Adipose tissue (tissue), 3 donors: ENCODE results near the gene SUN5. TPM values are rescaled to one million over a fixed set of nuclear protein-coding genes. Genes with fewer than 3 reads are reported as not detected.
"Not testable (repeated sequence)": the region's sequence is repeated elsewhere in the genome, so short reads cannot be mapped to it uniquely, and the experiment has no call there.

ENCODE experiments used
- H3K27ac ChIP-seq: one replicate; pipeline ENCODE4 v1.5.1; 2013; ENCODE audit warnings: low read depth, low read length
- WGBS, 3 donors: extraction: QIAGEN DNeasy Blood & Tissue Kit; methylation state at CpG; one replicate each; pipeline ENCODE4 v1.1.7; 2013; 5-methylcytosine and 5-hydroxymethylcytosine counted together
- polyA plus RNA-seq, 3 donors: library from polyadenylated mRNA; stranded (reverse); fragments of 200-250 nt; gene quantifications; one replicate each; pipeline ENCODE4 v1.2.3, GENCODE V29; 2013
- donor health status: healthy with polysubstance abuse.
- donor health status: Bipolar disorder and iron deficiency.
- donor health status: healthy.

Gene SUN5
- polyA plus RNA-seq, 3 donors, result not detected

DNA sequence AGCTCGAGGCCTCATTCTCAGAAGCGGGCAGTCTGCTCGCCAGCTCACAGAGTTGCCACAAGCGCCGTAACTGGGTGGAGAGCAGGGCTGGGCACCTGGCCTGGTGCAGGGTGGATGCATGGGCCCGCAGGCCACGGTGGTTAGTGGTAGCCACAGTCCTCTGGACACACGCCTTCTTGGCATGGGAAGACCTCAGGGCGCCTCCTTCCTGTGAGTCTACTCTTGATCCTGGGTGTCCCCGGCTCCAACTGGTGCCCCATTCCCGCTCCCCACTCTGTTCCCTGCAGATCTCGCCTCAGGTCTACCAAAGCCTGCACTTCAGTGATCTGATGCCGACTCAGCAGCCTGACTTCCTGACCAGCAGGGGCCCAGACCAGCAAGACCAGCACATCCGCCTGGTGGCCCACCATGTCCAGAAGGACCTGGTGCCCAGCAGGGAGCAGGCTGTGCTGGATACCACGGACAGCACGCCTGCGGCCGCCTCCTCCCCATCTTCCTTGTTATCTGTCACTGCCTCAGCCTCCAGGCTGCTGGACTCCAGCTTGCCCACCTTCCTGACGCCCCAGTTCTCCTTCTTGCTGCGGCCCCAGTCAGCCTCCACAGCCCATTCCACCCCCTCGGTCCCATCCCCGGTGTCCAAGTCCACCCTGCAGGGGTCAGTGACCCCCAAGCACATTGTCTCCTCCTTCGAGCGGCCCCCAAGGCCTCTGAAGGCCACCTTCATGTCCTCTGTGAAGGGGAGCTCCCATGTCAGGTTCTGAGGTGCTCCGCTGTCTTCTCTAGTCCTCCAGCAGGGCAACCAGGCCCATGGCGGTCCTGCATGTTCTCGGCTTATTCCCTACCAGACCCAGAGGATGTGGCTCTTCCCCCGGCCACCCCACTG is 43.1 kb downstream of the SUN5 start:
- 82 to 88% (median 88%) methylated on average over 28 of the region's 28 CpGs for WGBS, 3 donors
- H3K27ac ChIP-seq, result no peak overlapping the region

GRCh38 chr20:32960222-32960518 is 44.1 kb downstream of the SUN5 start:
- no peak overlapping the region for H3K27ac ChIP-seq

- H3K27ac ChIP-seq, result no peak overlapping the region
- WGBS, 3 donors, result 85 to 92% (median 91%) methylated on average over 14 of the region's 14 CpGs
Measured at GRCh38 chr20:32959351-32960221, 44.6 kb downstream of the SUN5 start.

DNA sequence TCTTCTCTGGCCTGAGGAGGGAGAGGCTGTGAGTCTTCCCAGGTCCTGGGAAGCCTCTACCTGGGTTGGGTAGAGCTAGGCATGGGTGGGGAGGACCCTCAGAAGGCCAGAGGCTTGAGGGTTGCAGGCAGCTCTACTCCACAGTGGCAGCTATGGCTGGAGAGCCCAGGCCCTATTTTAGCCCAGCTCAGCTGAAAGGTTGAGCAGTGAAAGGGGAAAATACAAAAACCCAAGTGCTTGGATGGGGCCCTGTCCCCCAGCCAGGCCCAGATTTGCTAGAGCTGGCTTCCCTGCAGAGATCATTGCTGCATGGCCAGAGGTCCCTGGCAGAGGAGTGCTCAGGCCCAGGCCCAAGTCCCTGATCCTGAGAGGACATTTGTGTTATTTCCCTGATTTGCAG is 45.7 kb downstream of the SUN5 start:
- H3K27ac ChIP-seq, result no peak overlapping the region

GRCh38 chr20:32957459-32957858 is 46.8 kb downstream of the SUN5 start:
- H3K27ac ChIP-seq, result no peak overlapping the region
- 66 to 89% (median 79%) methylated on average over 5 of the region's 5 CpGs for WGBS, 3 donors

DNA sequence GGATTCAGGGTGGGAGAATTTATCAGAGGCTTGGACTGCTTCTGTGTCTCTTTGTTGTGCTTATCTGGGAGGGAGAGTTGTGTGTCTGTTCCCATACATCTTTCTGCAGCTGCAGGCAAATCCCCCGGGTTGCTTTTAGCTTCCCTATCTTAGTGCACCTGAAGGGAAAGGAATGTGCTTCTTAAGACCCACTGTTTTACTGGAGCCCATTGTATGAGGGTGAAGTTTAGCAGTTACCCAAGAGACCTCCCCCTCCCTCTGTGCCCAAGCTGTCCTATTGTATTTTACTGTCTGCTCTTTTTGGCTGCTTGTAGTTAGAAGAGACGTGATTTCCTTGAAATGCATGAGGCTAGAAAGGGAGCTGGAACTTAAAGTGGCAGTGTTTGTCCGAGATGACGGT is 53.7 kb downstream of the SUN5 start:
- H3K27ac ChIP-seq, result not testable (repeated sequence)
- WGBS, 3 donors, result 9 to 27% (median 19%) methylated on average over 4 of the region's 4 CpGs

- WGBS, 3 donors, result 63 to 85% (median 84%) methylated on average over 1 of the region's 1 CpG
- H3K27ac ChIP-seq, result no peak overlapping the region
Measured at GRCh38 chr20:32946629-32947028, 57.6 kb downstream of the SUN5 start.

GRCh38 chr20:32945710-32946221 is 58.5 kb downstream of the SUN5 start:
- WGBS, 3 donors, result 48 to 59% (median 51%) methylated on average over 4 of the region's 4 CpGs
- H3K27ac ChIP-seq, result no peak overlapping the region

GRCh38 chr20:32943490-32944052 is 60.7 kb downstream of the SUN5 start:
- no peak overlapping the region for H3K27ac ChIP-seq
- WGBS, 3 donors, result 79 to 83% (median 80%) methylated on average over 7 of the region's 7 CpGs

DNA sequence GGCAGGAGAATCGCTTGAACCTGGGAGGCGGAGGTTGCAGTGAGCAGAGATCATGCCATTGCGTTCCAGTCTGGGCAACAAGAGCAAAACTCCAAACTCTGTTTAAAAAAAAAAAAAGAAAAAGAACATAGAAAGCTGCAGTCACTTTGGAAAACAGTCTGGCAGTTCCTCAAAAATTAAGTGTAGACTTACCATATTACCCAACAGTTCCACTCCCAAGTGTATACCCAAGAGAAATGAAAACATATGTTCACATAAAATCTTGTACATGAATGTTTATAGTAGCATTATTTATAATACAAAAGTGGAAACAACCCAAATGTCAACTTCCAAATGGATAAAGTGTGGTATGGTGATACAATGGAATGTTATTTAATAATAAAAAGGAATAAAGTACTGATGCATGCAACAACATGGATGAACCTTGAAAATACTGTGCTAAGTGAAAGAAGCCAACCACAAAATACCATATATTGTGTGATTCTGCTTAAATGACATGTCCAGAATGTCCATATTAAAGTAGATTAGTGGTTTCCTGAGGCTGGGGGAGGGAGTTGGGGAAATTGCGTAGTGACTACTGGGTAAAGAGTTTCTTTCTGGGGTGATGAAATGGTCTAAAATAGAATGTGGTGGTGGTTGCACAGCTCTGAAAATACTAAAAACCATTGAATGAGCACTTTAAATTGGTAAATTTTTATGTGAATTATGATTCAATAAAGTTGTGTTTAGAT is 62.9 kb downstream of the SUN5 start:
- WGBS, 3 donors, result 71 to 80% (median 80%) methylated on average over 4 of the region's 4 CpGs

GRCh38 chr20:32934580-32934979 is 69.7 kb downstream of the SUN5 start:
- no peak overlapping the region for H3K27ac ChIP-seq

More for the DNA sequence above, 62.9 kb downstream of the SUN5 start:
- no peak overlapping the region for H3K27ac ChIP-seq

More at GRCh38 chr20:32934580-32934979, 69.7 kb downstream of the SUN5 start:
- WGBS, 3 donors, result 44 to 75% (median 66%) methylated on average over 4 of the region's 4 CpGs

Other genes with a start within 250 kb of the SUN5 start
- 1 to 10 TPM in 1 of 3 donors, under 1 TPM in 2; 0.42 to 1.8 (median 0.56) TPM for gene DNMT3B, start 242.0 kb downstream of the SUN5 start, polyA plus RNA-seq
- 10 to 100 TPM; 18.0 to 78.4 (median 62.2) TPM for gene MAPRE1, start 184.5 kb downstream of the SUN5 start, polyA plus RNA-seq
- under 1 TPM in 2 of 3 donors, not detected in 1; 0.02 to 0.09 TPM for gene EFCAB8, start 145.5 kb downstream of the SUN5 start, polyA plus RNA-seq
- not detected for gene BPIFB2, start 3.3 kb upstream of the SUN5 start, polyA plus RNA-seq
- not detected for gene BPIFB6, start 27.2 kb upstream of the SUN5 start, polyA plus RNA-seq
- not detected for gene BPIFB3, start 49.5 kb upstream of the SUN5 start, polyA plus RNA-seq
- under 1 TPM in 1 of 3 donors, not detected in 2; 0.12 TPM for gene BPIFB4, start 75.2 kb upstream of the SUN5 start, polyA plus RNA-seq
- not detected for gene BPIFA2, start 163.7 kb upstream of the SUN5 start, polyA plus RNA-seq
- gene BPIFA3, start 212.9 kb upstream of the SUN5 start, polyA plus RNA-seq, result not detected
- gene BPIFA1, start 231.6 kb upstream of the SUN5 start, polyA plus RNA-seq, result not detected